Activated naive CD8-positive, alpha-beta T cell (primary cell): ENCODE results near the gene RSPH10B2.
"Not testable (repeated sequence)": the region's sequence is repeated elsewhere in the genome, so short reads cannot be mapped to it uniquely, and the experiment has no call there.

Experiments
- H3K27ac Mint-ChIP-seq: one replicate; pipeline ENCODE4 v1.8.0; 2021; ENCODE audit warnings: mixed read lengths
- H3K27me3 Mint-ChIP-seq: one replicate; pipeline ENCODE4 v1.8.0; 2021; ENCODE audit warnings: mixed read lengths
- H3K36me3 Mint-ChIP-seq: one replicate; pipeline ENCODE4 v1.8.0; 2021; ENCODE audit warnings: mixed read lengths
- H3K4me1 Mint-ChIP-seq: one replicate; pipeline ENCODE4 v1.8.0; 2021; ENCODE audit warnings: low read depth, mixed read lengths
- H3K4me3 Mint-ChIP-seq: one replicate; pipeline ENCODE4 v1.8.0; 2021; ENCODE audit warnings: mild to moderate bottlenecking, mixed read lengths
- H3K9me3 Mint-ChIP-seq: one replicate; pipeline ENCODE4 v1.8.0; 2021; ENCODE audit warnings: low read depth, mixed read lengths

Gene RSPH10B2

DNA sequence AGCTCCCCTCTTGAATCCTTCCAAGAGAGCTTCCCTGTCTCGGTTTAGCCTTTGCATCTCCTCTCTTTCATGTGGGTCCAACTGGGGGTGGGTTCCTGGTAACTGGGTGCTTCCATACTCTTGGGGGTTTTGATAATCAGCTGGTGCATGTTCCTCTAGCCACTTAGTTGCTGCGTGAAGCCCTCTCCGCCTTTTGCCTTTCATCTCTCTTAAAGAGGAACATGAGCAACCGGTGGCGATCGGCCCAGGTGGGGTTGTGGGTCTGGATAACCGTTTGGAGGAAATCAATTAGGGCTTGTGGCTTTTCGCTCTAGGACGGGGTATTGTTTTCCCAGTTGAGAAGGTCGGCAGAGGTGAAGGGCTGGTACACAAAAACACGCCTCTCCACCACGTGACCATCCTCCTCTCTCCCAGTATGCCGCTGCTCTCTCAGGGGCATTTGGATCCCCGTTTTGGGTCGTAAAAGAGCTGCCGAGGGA is 92.1 kb downstream of the RSPH10B2 start:
- H3K36me3 Mint-ChIP-seq, H3K4me3 Mint-ChIP-seq, H3K4me1 Mint-ChIP-seq: not testable (repeated sequence)

DNA sequence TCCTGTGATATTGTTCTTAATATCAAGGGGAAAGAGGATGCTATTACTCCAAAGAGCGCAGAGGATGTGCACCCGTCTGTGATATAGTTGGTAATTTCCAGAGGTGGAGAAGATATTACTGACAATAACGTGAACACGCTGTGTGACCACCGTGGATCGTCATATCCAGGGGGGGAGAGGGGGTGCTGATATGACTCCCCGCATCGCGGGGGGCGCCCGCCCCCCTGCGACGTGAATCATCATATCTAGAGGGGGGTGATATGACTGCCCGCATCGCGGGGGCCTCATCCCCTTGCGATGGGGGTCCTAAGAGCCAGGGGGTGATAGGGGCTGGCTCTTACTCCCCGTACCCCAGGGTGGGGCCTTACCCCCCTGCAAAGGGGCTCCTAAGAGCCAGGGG is 93.8 kb downstream of the RSPH10B2 start:
- H3K4me1 Mint-ChIP-seq, H3K9me3 Mint-ChIP-seq, H3K4me3 Mint-ChIP-seq, H3K27ac Mint-ChIP-seq, H3K36me3 Mint-ChIP-seq, H3K27me3 Mint-ChIP-seq: not testable (repeated sequence)

More for the DNA sequence above, 92.1 kb downstream of the RSPH10B2 start:
- not testable (repeated sequence) for H3K9me3 Mint-ChIP-seq, H3K27ac Mint-ChIP-seq, H3K27me3 Mint-ChIP-seq
